GM12878 (cell line): ENCODE data around the gene SPAG9. TPM values are rescaled to one million over a fixed set of nuclear protein-coding genes. Genes with fewer than 3 reads are reported as not detected.

Source experiments
- ATAC-seq: fragments of 200-7000 bp; cut with Tn5 transposase; 3 replicates; pipeline ENCODE4 v1.9.1; 2020; ENCODE audit warnings: mild to moderate bottlenecking, moderate library complexity
- BruUV-seq: library from RNA; stranded (reverse); fragments of 400-500 nt; replicated peaks from 2 replicates; lab custom pipeline; 2021; lab: Mats Ljungman, UMichigan
- CTCF ChIA-PET: fragments of 300-600 bp; sonication (Branson Sonifier 250); formaldehyde crosslinking; extraction: SDS; loops from one replicate; lab custom pipeline; 2021; ENCODE audit warnings: inconsistent platforms; lab: Yijun Ruan, JAX
- POLR2A ChIA-PET: fragments of 350-600 bp; formaldehyde crosslinking; extraction: SDS; loops from one replicate; lab custom pipeline; 2021; ENCODE audit warnings: inconsistent platforms; lab: Charles Lee
- RAD21 ChIA-PET: fragments of 300-600 bp; sonication (Branson Sonifier 250); formaldehyde crosslinking; loops from one replicate; lab custom pipeline; 2023; ENCODE audit warnings: antibody characterized with exemption; ENCODE audit not compliant: unreplicated experiment; lab: Charles Lee
- SMC1A ChIA-PET: fragments of 300-600 bp; sonication (Branson Sonifier 250); formaldehyde crosslinking; loops from one replicate; lab custom pipeline; 2023; ENCODE audit not compliant: unreplicated experiment, uncharacterized antibody; lab: Charles Lee
- DNase-seq: peaks from one replicate; pipeline ENCODE4 v3.0.0-alpha.2; 2011; ENCODE audit warnings: low read depth, low spot score
- FAIRE-seq: peaks from 3 replicates; lab custom pipeline; 2011; peaks lifted over from hg19 to GRCh38; lab: Jason Lieb, UNC
- H2AFZ ChIP-seq: 2 replicates; pipeline ENCODE4 v1.6.0; 2011; ENCODE audit warnings: low read depth, low read length, control low read depth; ENCODE audit not compliant: control insufficient read depth
- H3K27ac ChIP-seq: 2 replicates; pipeline ENCODE4 v1.5.1; 2011; ENCODE audit warnings: control low read depth; ENCODE audit not compliant: control insufficient read depth, insufficient read depth
- H3K27me3 ChIP-seq, 2 experiments: replicated peaks in 1 of 2; 2 replicates each; pipeline versions ENCODE4 v1.6.0 to v1.6.1; 2011; ENCODE audit warnings: low read length in 1 of 2; ENCODE audit not compliant: control insufficient read depth in 2 of 2, insufficient read depth in 2 of 2
- H3K36me3 ChIP-seq, 2 experiments: 2 replicates each; pipeline ENCODE4 v1.5.1; 2011; ENCODE audit warnings: low read length in 1 of 2; ENCODE audit not compliant: control insufficient read depth in 2 of 2, insufficient read depth in 2 of 2
- H3K4me1 ChIP-seq: 2 replicates; pipeline ENCODE4 v1.6.1; 2011; ENCODE audit warnings: mild to moderate bottlenecking, low read length, moderate library complexity, mixed read lengths; ENCODE audit not compliant: control insufficient read depth, insufficient read depth
- H3K4me2 ChIP-seq: 2 replicates; pipeline ENCODE4 v1.6.0; 2011; ENCODE audit warnings: control low read depth; ENCODE audit not compliant: control insufficient read depth, insufficient read depth
- H3K4me3 ChIP-seq: fragments of 200-600 bp; sonication (generic); 2 replicates; pipeline ENCODE4 v1.5.1; 2016
- H3K79me2 ChIP-seq: 2 replicates; pipeline ENCODE4 v1.6.0; 2011; ENCODE audit warnings: low read length; ENCODE audit not compliant: control insufficient read depth, insufficient read depth
- H3K9ac ChIP-seq: 2 replicates; pipeline ENCODE4 v1.8.0; 2011; ENCODE audit warnings: low read length, control low read depth, mixed read lengths; ENCODE audit not compliant: control insufficient read depth, insufficient read depth
- H3K9me3 ChIP-seq: replicated peaks from 3 replicates; pipeline ENCODE4 v1.5.1; 2011; ENCODE audit warnings: mild to moderate bottlenecking, low read length; ENCODE audit not compliant: control insufficient read depth, insufficient read depth
- H4K20me1 ChIP-seq: 2 replicates; pipeline ENCODE4 v1.6.0; 2011; ENCODE audit not compliant: control insufficient read depth, insufficient read depth
- CBFB ChIP-seq: IDR thresholded peaks from 2 replicates; pipeline ENCODE4 v1.6.1; 2016; ENCODE audit warnings: antibody characterized with exemption, low read depth
- FOXK2 ChIP-seq: fragments of 450-650 bp; IDR thresholded peaks from 2 replicates; pipeline ENCODE4 v1.6.1; 2017; ENCODE audit warnings: mild to moderate bottlenecking, moderate library complexity
- NFYB ChIP-seq: IDR thresholded peaks from 2 replicates; pipeline ENCODE4 v1.6.1; 2011; ENCODE audit warnings: low read depth, mild to moderate bottlenecking, low read length, improper control_type of control experiment, moderate library complexity; ENCODE audit not compliant: insufficient read depth
- TBL1XR1 ChIP-seq: IDR thresholded peaks from 2 replicates; pipeline ENCODE4 v1.6.1; 2012; ENCODE audit warnings: low read depth, low read length, improper control_type of control experiment
- WGBS: methylation state at CpG from one replicate; pipeline ENCODE4 v1.1.6; 2016; ENCODE audit warnings: low lambda C conversion rate; ENCODE audit not compliant: insufficient replicate concordance, insufficient coverage; ENCODE audit errors: missing lambda C conversion rate; 5-methylcytosine and 5-hydroxymethylcytosine counted together
- in situ Hi-C: fragments of 300-500 bp; cut with MboI; formaldehyde crosslinking; loops from 9 replicates; pipeline ENCODE4 v1.14.3; 2018; ENCODE audit warnings: mixed read lengths
- intact Hi-C: fragments of 100-400 bp; cut with micrococcal nuclease; formaldehyde crosslinking; loops from one replicate; pipeline ENCODE4 v1.14.2; 2022; ENCODE audit not compliant: unreplicated experiment
- polyA plus RNA-seq, 11 experiments: library from polyadenylated mRNA; depleted of rRNA in 4 of 11; unstranded in 6 of 11; stranded (reverse) in 5 of 11; fragments of >200 nt; fragmentation: Nextera tagmentation in 4 of 11; fragmentation: Illumina TruSeq in 1 of 11; extraction: Ambion mirVana in 4 of 11; extraction: Trizol in 1 of 11; gene quantifications; 1 replicate in 1 of 11; 2 replicates in 10 of 11; pipeline versions ENCODE4 v1.2.1 to v1.2.3, GENCODE V29; 2011 to 2016; ENCODE audit warnings: inconsistent platforms in 2 of 11, missing spikeins in 2 of 11, low read depth in 1 of 11
- total RNA-seq, 4 experiments: library from RNA; depleted of rRNA in 3 of 4; stranded (reverse); fragments of >200 nt in 3 of 4; fragmentation: Illumina TruSeq in 1 of 4; extraction: Trizol in 1 of 4; gene quantifications; 2 replicates each; pipeline versions ENCODE4 v1.2.1 to v1.2.3, GENCODE V29; 2013 to 2021
- TF ChIP-seq, protein P1 (sequence below): fragments of 450-650 bp; IDR thresholded peaks from 2 replicates; pipeline ENCODE4 v1.6.1; 2018; ENCODE audit warnings: borderline replicate concordance, mild to moderate bottlenecking; ENCODE audit not compliant: partially characterized antibody

SPAG9 gene
- total and polyA plus RNA-seq, 10 of the 15 experiments (the other 5 are each of a cell fraction or from before 2014, with no cell fraction given), result 6.6 to 42.0 (median 24.9) TPM

DNA sequence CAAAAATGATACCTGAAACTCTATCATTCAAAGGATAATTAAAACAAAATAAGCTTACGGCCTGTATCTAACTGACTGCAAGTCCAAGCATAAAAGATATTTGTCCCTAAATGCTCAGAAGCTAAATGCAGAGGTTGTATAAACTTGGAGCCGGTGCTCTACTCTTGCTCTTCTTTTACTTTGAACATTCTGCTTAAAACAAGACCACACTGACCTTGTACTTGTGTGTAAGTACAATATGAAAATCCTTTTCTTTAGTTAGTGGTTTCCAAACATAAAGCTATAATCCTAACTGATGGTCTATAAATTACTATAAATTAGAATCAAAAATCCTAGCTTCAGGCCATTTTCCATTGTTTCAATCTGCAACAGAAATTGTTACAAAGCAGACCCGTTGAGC is 74.6 kb downstream of the SPAG9 start:
- TF ChIP-seq, protein P1, sequence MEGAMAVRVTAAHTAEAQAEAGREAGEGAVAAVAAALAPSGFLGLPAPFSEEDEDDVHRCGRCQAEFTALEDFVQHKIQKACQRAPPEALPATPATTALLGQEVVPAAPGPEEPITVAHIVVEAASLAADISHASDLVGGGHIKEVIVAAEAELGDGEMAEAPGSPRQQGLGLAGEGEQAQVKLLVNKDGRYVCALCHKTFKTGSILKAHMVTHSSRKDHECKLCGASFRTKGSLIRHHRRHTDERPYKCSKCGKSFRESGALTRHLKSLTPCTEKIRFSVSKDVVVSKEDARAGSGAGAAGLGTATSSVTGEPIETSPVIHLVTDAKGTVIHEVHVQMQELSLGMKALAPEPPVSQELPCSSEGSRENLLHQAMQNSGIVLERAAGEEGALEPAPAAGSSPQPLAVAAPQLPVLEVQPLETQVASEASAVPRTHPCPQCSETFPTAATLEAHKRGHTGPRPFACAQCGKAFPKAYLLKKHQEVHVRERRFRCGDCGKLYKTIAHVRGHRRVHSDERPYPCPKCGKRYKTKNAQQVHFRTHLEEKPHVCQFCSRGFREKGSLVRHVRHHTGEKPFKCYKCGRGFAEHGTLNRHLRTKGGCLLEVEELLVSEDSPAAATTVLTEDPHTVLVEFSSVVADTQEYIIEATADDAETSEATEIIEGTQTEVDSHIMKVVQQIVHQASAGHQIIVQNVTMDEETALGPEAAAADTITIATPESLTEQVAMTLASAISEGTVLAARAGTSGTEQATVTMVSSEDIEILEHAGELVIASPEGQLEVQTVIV, result no peak
- no peak for TF ChIP-seq FOXK2
- TF ChIP-seq TBL1XR1, result no peak
- TF ChIP-seq CBFB, result no peak
- TF ChIP-seq NFYB, result no peak
- TF ChIP-seq, all 136 proteins: peak for 0
- SMC1A ChIA-PET, result interaction anchor here (0.9 to 9.8 kb wide), 11 partner anchors 9 to 122 kb away, joined by 3 to 92 read pairs (median 5); no protein-coding TSS in a partner anchor
- Histone ChIP-seq H3K36me3 (no peaks in the 10 kb centered on the region; a peak in 4 of 4 replicates), H3K4me1 (peaks cover 22% of the 10 kb centered on the region), H4K20me1 (no peaks in the 10 kb centered on the region), H3K27me3 (no peaks in the 10 kb centered on the region), H3K79me2 (no peaks in the 10 kb centered on the region; the same call in none of the 2 replicates), H3K4me3 (no peak overlapping the region), H3K9ac (no peak overlapping the region), H3K4me2 (no peak overlapping the region), H3K9me3 (no peaks in the 10 kb centered on the region), H3K27ac (no peak overlapping the region), H2AFZ (no peak overlapping the region)
- in situ Hi-C loops, result no loop called here
- RAD21 ChIA-PET, result interaction anchor here (0.6 to 4.3 kb wide), 6 partner anchors 11 to 82 kb away, joined by 3 to 28 read pairs (median 4); no protein-coding TSS in a partner anchor
- POLR2A ChIA-PET, result interaction anchor here (0.6 to 1.3 kb wide), 2 partner anchors 9 to 13 kb away, joined by 6 to 8 read pairs; no protein-coding TSS in a partner anchor
- 99% methylated on average over 3 of the region's 3 CpGs for WGBS
- no TSS peak for BruUV-seq
- DNase-seq, result no peak
- CTCF ChIA-PET, result interaction anchor here (0.6 to 24.6 kb wide), 11 partner anchors 8 to 107 kb away, joined by 3 to 472 read pairs (median 5); partner anchors contain the start of gene NME1
- intact Hi-C loops, result no loop called here
- no peak for FAIRE-seq
- ATAC-seq, result no peak
